ENCODE measurements around the gene ORAI2. TPM values are rescaled to one million over a fixed set of nuclear protein-coding genes. Genes with fewer than 3 reads are reported as not detected.

Gene ORAI2
- total and polyA plus RNA-seq, 2 of the 4 experiments (the other 2 are of a cell fraction) = 52.0 to 58.3 TPM

DNA sequence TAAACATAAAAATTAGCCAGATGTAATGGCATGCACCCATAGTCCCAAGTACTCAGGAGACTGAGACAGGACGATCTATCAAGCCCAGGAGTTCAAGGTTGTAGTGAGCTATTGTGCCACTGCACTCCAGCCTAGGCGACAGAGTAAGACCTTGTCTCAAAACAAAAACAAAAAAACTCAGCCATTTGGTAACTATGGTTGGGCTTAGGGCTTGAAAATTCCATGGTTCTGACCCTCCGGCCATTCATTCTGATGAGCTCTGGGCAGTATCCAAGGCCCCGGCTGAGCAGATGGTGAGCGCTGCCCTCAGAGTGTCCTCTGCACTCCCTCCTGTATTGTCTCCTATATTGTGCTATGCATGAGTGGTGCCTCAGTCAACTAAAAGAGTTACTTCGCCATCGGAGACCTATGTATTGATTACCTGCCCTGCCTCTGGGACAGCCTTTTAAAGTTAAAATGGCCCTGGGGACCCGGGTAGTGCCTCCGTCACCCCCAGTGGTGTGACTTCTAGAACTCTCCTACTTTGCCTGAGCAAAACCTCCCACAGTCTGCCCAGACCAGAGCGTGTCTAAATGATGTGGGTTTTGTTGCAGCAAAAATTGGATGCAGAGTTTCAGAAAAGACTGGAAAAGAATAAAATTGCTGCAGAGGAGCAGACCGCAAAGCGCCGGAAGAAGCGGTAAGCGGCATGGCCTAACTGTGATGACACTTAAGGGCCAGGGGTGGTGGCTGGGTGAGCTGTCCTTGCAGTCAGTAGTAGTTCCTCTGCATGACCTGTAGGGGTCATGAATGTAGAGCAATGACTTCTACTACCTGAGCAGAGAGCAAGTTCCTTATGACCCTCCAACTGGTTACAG lies 29.1 kb upstream of the ORAI2 start:
- Histone ChIP-seq H2AK5ac (ENCODE audit: low read depth, low read length) (no peak overlapping the region), H4K8ac (ENCODE audit: low read depth in 2 of 2, low read length in 2 of 2) (no peak overlapping the region), H3K36me3 (ENCODE audit: control insufficient read depth, insufficient read depth, low read length) (peaks cover 58% of the 10 kb centered on the region), H4K20me1 (ENCODE audit: insufficient read depth, low read length) (no peaks in the 10 kb centered on the region), H3K56ac (ENCODE audit: extremely low read depth, insufficient read depth, low read length) (no peak overlapping the region), H3K23ac (ENCODE audit: low read depth, low read length) (no peak overlapping the region), H3K4me1 (ENCODE audit: control insufficient read depth, insufficient read depth, low read length) (no peaks in the 10 kb centered on the region), H2AK9ac (replicated peaks; ENCODE audit: low read depth, low read length, poor library complexity) (no peak overlapping the region), H4K5ac (ENCODE audit: low read depth, low read length) (no peak overlapping the region), H4K91ac (ENCODE audit: insufficient read depth, low read depth, low read length) (no peak overlapping the region), H2BK20ac (ENCODE audit: low read depth, low read length) (no peak overlapping the region), H3K27me3 (ENCODE audit: control insufficient read depth, insufficient read depth, low read length) (no peaks in the 10 kb centered on the region), H3K18ac (ENCODE audit: low read depth, low read length) (no peak overlapping the region), H3K4ac (ENCODE audit: low read depth, low read length) (no peak overlapping the region), H2BK15ac (ENCODE audit: low read depth, low read length) (no peak overlapping the region), H3K9ac (ENCODE audit: low read depth, low read length) (no peak overlapping the region), H3K4me2 (ENCODE audit: low read depth, low read length) (no peak overlapping the region), H2BK5ac (ENCODE audit: low read depth, low read length, poor library complexity, severe bottlenecking) (no peak overlapping the region), H3K14ac (replicated peaks; ENCODE audit: low read depth, low read length) (no peak overlapping the region), H3K4me3 (ENCODE audit: insufficient read depth, low read depth, low read length) (no peak overlapping the region), H3K9me1 (ENCODE audit: insufficient read depth, low read length) (no peaks in the 10 kb centered on the region), H3K9me3 (ENCODE audit: control insufficient read depth, insufficient read depth, low read length) (no peaks in the 10 kb centered on the region), H3K79me1 (ENCODE audit: low read depth in 1 of 2, low read length in 2 of 2) (peaks cover 17 to 23% of the 10 kb centered on the region in 2 experiments), H2BK120ac (ENCODE audit: low read depth, low read length) (no peak overlapping the region), H3K27ac (ENCODE audit: insufficient read depth, low read length) (no peak overlapping the region), H2AFZ (replicated peaks; ENCODE audit: low read length, poor library complexity) (no peak overlapping the region)
- ChIA-PET POLR2A (ENCODE audit: unreplicated experiment) (no interaction called here), CTCF (interaction anchor here (0.5 to 1.4 kb wide), 3 partner anchors 8 to 718 kb away, joined by 3 to 5 read pairs (median 3); partner anchors contain the start of gene PRKRIP1)
- no TSS peak for BruUV-seq (replicated peaks)
- intact Hi-C loops (cut with micrococcal nuclease) (no loop called here), in situ Hi-C loops (cut with MboI; ENCODE audit: low sequenced_read_pairs) (no loop called here), dilution Hi-C loops (cut with HindIII; ENCODE audit: low sequenced_read_pairs, unreplicated experiment) (no loop called here)
- TF ChIP-seq NFE2L2 (IDR thresholded peaks at IDR 0.05; ENCODE audit: low read depth, low read length) (no peak), RAD21 (IDR thresholded peaks at IDR 0.05; ENCODE audit: low read length) (peak; percentile 42), POLR2A (IDR thresholded peaks at IDR 0.05; ENCODE audit: low read depth, low read length) (no peak), SMC3 (IDR thresholded peaks at IDR 0.05; ENCODE audit: low read depth, low read length) (0 out of 2 replicates have a peak, but pooled peaks have one; percentile 20)
- TF ChIP-seq, protein P1, sequence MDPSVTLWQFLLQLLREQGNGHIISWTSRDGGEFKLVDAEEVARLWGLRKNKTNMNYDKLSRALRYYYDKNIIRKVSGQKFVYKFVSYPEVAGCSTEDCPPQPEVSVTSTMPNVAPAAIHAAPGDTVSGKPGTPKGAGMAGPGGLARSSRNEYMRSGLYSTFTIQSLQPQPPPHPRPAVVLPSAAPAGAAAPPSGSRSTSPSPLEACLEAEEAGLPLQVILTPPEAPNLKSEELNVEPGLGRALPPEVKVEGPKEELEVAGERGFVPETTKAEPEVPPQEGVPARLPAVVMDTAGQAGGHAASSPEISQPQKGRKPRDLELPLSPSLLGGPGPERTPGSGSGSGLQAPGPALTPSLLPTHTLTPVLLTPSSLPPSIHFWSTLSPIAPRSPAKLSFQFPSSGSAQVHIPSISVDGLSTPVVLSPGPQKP (IDR thresholded peaks at IDR 0.05; ENCODE audit: borderline replicate concordance, low read depth, low read length) = no peak
- TF ChIP-seq, protein P2, sequence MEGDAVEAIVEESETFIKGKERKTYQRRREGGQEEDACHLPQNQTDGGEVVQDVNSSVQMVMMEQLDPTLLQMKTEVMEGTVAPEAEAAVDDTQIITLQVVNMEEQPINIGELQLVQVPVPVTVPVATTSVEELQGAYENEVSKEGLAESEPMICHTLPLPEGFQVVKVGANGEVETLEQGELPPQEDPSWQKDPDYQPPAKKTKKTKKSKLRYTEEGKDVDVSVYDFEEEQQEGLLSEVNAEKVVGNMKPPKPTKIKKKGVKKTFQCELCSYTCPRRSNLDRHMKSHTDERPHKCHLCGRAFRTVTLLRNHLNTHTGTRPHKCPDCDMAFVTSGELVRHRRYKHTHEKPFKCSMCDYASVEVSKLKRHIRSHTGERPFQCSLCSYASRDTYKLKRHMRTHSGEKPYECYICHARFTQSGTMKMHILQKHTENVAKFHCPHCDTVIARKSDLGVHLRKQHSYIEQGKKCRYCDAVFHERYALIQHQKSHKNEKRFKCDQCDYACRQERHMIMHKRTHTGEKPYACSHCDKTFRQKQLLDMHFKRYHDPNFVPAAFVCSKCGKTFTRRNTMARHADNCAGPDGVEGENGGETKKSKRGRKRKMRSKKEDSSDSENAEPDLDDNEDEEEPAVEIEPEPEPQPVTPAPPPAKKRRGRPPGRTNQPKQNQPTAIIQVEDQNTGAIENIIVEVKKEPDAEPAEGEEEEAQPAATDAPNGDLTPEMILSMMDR (conservative IDR thresholded peaks at IDR 0.05; ENCODE audit: low read depth, low read length) = peak; percentile 50
- ATAC-seq (ENCODE audit: low read depth) = peak; percentile 97
- DNase-seq = peak; percentile 47
- 97% methylated on average over 5 of the region's 15 CpGs; no CpG with 5 or more reads in 1 of the 2 experiments for WGBS, 2 experiments (ENCODE audit: extremely low coverage in 2 of 2, insufficient read length in 1 of 2)

Data from IMR-90 (cell line).